Islet of Langerhans (tissue), 1 donor: ENCODE data around the gene VIL1.

Source experiments
- FAIRE-seq: peaks from one replicate; lab custom pipeline; 2011; peaks lifted over from hg19 to GRCh38; lab: Jason Lieb, UNC

Gene VIL1

DNA sequence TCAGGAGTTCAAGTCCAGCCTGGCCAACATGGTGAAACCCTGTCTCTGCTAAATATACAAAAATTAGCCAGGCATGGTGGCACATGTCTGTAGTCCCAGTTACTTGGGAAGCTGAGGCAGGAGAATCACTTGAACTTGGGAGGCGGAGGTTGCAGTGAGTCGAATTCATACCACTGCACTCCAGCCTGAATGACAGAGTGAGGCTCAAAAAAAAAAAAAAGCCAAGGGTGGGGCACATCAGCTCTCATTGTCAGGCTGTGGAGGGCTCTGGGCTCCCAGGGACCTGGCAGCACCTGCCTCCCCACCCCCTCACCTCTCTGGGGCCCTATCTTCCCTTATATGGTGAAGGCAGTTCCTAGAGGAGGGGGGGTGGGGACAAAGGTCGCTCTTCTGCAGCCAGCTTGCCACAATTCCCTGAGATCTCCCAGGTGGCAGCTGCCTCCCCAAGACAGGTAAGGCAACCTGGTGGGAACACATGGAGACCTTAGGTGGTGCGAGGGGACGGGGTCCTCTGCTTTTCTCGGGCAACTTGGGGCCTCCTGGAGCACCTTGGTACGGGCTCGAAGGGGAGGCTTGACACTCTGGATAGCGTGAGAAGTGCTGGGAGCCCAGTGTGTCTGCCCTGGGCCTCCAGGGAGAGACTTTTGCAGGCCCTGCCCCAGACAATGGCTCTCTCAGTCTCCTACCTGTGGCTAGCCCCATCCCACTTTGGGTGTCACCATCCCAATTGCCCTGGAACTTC, at the start of gene VIL1:
VIL1 (plus strand) TSS at position 407 of the 742 bp plus-strand sequence. CDS start 4,656 bp downstream, outside the sequence.
- FAIRE-seq = no peak

DNA sequence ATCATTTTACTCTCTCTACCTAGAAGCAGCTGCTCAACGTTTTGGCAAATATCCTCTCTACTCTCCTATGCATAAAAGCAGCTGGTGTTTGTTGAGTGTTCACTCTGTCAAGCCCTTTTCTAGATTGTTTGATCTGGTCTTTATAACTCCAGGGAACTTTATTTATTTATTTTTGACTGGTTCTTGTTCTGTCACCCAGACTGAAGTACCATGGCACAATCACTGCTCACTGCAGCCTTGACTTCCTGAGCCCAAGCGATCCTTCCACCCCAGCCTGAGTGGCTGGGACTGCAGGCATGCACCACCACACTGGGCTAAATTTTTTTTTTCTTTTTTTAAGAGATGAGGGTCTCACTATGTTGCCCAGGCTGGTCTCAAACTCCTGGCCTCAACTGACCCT, 49.6 kb upstream of the VIL1 start:
- FAIRE-seq = no peak

DNA sequence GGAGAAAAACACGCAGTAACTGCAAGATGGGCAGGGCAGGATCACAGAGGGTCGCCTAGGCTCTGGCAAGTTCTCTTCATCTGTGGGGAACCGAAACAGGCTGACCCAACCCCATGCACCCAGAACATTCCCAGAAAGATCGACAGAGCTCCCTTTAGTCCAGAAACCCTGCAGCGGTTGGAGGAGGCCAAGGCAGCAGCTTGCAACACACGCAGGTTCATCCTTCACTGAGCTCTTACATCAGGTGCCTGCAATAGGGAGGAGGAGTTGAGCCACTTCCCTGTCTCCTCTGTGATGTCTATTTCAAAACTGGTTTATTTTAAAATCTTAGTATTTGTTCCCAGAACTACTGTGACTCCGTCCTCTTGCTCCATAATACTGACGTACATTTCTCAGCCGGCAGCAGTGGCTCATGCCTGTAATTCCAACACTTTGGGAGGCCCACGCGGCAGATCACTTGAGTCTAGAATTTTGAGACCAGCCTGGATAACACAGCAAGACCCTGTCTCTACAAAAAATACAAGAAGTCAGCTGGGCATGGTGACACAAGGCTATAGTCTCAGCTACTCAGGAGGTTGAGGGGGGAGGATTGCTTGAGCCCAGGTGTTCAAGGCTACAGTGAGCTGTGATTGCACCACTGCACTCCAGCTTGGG, 48.4 kb upstream of the VIL1 start:
- no peak for FAIRE-seq

DNA sequence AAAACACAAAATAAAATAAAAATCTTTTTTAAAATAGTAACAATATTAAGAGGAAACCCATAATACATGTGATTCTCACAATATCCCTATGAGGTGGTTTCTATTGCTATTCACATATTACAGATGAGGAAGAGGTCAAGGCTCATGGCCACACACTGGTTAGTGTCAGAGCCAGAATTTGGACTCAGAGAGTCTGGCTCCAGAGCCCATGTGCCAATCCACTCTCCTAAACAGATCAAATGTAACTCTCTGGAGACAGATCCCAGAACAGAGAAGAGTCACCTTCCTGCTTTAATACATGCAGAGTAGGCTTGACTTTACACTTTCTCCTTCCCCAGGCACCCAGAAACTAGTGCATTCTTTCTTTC, 47.0 kb upstream of the VIL1 start:
- no peak for FAIRE-seq

DNA sequence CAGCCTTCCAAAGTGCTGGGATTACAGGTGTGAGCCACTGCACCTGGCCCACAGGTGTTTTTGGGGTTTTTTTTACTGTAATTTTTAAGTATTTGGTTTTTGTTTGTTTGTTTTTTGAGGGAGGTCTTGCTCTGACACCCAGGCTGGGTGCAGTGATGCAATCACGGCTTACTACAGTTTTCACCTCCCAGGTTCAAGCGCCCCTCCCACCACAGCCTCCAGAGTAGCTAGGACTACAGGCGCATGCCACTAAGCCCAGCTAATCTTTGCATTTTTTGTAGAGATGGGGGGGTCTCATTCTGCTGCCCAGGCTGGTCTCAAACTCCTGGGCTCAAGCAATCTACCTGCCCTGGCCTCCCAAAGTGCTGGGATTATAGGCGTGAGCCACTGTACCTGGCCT, 44.1 kb upstream of the VIL1 start:
- no peak for FAIRE-seq

DNA sequence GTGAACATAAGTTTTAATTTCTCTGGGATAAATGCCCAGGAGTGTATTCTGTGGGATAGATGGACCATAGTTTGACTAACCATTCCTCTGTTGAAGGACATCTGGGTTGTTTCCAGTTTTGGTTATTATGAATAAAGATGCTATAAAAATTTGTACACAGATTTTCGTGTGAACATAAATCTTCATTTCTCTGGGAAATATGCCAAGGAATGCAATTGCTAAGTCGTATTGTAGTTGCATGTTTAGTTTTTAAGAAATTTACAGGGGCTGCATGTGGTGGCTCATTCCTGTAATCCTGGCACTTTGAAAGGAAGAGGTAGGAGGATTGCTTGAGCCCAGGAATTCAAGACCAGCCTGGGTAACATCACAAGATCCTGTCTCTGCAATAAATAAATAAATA, 43.7 kb upstream of the VIL1 start:
- FAIRE-seq = no peak

DNA sequence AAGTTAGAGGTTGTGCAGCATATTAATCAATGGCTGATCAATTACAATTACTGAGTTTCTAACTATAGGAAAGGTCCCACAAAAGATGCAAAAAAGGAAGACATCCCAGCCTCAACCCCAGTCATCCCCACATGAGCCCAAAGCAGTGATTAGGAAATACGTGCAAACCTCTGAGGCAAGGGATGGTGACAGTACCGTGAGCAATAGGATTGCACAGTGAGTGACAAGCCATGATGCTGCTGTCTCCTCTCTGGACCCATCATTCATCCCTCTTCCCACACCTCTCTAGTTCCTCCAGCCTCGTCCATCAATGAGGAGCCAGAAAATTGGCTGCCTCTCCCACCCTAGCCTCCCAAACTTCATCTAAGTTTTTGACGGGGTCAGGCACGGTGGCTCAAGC, 40.9 kb upstream of the VIL1 start:
- FAIRE-seq = no peak

DNA sequence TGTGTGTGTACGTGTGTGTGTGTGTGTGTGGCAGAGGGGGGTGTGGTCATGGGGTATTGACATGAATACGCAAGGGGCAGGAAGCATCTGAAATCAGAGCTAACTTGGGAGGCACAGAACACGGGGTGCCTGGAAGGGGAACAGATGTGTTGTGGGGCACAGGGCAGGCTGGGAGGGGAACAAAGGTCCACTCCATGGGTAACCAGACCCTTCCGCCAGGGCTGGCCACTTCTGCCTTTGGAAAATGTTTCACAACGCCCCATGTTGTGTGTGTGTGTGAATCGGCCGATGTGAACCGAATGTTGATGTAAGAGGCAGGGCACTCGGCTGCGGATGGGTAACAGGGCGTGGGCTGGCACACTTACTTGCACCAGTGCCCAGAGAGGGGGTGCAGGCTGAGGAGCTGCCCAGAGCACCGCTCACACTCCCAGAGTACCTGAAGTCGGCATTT, 37.0 kb upstream of the VIL1 start, which contains the start of gene SLC11A1:
SLC11A1 (plus strand) TSS at position 358 of the 451 bp plus-strand sequence. CDS start 96 bp downstream, outside the sequence.
- FAIRE-seq = no peak

DNA sequence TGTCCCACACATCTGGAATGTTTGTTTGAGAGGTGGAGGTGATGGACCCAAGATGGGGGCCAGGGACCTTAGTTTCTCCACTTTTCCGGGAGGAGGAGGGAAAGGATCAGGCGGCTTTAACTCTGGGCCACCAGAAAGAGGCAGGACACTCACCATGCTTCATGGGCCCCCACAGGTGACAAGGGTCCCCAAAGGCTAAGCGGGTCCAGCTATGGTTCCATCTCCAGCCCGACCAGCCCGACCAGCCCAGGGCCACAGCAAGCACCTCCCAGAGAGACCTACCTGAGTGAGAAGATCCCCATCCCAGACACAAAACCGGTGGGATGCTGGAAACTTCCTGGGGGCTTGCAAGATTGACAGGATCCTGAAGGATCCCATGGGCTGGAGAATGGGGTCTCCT, 36.1 kb upstream of the VIL1 start:
- FAIRE-seq = no peak

DNA sequence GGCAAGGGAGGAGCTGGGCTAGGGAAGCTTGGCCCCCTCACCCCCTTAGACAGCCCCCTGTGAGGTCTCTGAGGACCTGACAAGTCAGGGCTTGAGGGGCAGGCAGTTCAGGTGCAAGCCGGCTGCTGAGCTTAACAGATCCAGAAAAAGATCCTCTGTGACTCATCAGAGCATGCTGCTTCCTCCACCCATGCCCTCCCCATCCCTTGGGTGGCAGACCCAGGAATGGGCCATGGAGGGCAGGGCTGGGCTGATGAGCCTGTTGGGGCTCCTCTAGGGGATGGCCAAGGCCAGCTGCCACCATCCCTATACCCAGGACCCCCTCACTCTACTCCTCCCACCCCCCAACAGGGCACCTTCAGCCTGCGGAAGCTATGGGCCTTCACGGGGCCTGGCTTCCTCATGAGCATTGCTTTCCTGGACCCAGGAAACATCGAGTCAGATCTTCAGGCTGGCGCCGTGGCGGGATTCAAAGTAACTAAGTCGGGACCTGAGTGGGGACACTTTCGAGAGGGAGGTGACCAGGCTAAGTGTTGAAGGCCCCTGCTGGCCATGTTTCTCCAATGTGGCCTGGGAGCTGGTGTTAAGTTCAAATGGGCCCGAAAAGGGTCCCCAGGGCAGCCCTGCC, 34.9 kb upstream of the VIL1 start:
- FAIRE-seq = no peak

DNA sequence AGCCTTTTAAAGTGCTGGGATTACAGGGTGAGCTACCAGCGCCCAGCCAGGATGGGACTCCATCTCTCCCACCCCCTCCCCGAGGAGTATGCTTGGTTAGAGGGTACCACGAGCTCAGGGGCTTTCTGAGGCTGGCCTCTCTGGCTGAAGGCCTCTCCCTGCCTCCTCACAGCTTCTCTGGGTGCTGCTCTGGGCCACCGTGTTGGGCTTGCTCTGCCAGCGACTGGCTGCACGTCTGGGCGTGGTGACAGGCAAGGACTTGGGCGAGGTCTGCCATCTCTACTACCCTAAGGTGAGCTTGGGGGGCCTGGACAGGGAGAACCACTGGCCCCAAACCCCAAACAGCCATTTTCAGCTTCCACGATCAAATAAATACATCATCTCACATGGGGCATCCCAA, 33.9 kb upstream of the VIL1 start:
- FAIRE-seq = no peak

DNA sequence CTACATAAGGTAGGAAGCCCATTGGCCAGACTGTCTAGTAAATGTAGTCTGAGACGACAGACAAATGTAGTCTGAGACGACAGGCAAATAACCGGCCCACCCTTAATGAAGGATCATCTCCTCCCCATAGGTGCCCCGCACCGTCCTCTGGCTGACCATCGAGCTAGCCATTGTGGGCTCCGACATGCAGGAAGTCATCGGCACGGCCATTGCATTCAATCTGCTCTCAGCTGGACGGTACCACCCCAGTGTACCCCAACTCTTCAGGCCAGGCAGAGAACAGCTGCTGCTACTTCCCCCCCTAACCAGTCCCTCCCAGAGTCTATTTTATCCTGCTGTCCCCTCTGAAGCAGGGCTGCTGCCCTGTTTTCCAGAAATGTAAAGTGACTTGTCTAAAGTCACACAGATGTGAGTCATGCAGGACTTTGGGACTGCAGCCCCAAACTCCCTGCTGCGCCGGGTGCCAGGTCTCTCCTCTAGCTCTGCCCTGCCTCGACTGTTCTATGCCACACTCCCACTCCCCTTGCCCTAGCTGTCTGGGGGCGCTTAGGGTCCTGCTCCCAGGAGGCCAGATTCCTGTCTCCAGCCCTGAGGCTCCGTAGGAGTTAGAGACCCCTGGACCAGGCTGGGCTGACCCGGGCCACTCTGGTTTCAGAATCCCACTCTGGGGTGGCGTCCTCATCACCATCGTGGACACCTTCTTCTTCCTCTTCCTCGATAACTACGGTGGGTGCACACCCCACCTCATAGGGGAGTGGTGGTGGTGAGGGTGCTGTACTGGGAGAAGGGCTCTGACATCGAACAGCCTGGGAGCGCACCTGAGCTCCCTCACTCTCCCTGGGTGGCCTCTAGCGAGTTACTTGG, 32.2 kb upstream of the VIL1 start:
- FAIRE-seq = no peak

DNA sequence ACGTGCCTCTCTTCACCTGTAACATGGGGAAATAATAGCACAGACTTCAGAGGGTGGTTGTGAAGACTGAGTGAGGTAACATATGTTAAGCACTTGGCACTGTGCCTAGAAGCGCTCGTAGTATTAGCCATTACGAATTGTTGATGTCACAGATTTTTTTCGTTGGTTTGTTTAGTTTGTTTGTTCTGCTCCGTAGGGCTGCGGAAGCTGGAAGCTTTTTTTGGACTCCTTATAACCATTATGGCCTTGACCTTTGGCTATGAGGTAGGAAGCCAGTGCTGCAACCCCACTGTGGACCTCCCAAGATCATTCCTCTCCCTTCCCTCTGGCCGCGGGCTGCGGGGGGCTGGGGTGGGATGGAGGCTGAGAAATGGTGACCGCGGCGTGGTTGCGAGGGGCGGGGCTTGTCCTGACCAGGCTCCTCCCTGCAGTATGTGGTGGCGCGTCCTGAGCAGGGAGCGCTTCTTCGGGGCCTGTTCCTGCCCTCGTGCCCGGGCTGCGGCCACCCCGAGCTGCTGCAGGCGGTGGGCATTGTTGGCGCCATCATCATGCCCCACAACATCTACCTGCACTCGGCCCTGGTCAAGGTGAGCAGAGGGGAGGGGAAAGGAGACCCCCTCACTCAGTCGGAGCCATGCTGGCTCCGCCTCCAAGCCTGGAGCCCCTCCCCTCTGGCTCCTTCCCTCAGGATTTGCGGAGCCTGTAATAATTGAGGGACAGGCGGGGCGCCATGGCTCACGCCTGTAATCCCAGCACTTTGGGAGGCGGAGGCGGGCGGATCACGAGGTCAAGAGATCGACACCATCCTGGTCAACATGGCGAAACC, 31.3 kb upstream of the VIL1 start:
- peak; percentile 78 for FAIRE-seq

DNA sequence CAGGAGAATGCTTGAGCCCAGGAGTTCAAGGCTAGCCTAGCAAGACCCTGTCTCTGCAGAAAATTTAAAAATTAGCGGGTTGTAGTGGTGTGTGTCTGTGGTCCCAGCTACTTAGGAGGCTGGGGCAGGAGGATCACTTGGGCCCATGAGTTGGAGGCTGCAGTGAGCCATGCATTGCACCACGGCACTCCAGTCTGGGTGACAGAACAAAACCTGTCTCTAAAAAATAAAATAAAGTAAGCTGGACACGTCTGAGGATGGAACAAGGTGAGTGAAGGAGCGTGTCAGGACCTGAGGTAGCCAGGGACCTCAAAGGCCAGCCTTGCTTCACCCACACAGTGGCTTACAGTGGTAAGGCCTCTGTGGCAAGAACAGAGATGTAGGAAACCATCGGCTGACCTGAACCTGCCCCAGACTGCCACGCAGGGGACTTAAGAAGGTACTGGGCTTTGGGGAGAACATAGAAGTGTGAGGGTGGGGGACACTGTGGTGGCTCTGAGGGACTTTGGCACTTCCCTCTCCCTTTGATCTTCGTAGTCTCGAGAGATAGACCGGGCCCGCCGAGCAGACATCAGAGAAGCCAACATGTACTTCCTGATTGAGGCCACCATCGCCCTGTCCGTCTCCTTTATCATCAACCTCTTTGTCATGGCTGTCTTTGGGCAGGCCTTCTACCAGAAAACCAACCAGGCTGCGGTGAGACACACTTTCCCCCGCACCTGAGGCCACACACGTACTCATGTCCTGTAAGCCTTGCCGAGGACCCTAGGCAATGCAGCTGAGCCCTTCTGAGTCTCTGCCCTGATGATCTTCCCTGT, 29.4 kb upstream of the VIL1 start:
- FAIRE-seq = no peak

DNA sequence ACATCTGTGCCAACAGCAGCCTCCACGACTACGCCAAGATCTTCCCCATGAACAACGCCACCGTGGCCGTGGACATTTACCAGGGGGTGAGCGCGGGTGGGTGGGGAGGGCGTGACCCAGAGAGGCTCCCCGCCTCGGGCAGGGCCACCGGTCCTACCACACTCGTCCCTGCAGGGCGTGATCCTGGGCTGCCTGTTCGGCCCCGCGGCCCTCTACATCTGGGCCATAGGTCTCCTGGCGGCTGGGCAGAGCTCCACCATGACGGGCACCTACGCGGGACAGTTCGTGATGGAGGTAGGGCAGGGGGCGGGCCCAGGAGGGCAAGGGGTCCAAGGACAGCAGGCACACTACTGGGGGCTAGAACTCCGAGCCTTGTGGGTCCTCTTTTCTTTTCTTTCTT, 27.7 kb upstream of the VIL1 start:
- FAIRE-seq = no peak

DNA sequence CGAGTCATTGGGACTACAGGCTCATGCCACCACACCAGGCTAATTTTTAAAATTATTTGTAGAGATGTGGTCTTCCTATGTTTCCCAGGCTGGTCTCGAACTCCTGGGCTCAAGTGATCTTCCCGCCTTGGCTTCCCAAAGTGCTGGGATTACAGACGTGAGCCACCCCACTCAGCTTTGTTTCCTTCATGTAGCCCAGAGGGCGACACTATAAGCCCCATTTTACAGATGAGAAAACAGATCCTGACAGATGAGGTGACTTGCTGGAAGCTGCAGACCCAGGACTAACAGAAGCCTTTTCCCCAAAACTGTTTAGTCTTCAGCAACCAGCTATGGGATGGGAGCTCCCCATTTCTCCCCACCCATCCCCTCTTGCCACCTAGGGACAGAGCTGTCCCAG, 26.5 kb upstream of the VIL1 start:
- no peak for FAIRE-seq

DNA sequence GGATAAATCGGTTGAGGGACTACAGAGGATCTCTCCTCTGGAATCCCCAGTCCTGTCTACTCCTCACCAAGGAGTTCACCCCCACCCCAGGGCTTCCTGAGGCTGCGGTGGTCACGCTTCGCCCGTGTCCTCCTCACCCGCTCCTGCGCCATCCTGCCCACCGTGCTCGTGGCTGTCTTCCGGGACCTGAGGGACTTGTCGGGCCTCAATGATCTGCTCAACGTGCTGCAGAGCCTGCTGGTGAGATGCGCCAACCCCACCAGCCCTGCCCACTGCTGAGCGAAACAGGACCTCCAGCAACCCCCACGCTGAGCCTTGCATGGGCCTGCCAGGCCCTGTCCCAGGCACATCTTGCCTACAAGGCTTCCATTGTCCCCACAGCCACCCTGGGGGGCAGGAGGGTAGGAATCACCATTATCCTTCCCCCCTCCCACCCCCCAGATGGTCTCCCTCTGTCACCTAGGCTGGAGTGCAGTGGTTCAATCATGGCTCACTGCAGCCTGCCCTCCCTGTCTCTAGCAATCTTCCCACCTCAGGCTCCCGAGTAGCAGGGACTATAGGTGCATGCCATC, 25.9 kb upstream of the VIL1 start:
- no peak for FAIRE-seq

DNA sequence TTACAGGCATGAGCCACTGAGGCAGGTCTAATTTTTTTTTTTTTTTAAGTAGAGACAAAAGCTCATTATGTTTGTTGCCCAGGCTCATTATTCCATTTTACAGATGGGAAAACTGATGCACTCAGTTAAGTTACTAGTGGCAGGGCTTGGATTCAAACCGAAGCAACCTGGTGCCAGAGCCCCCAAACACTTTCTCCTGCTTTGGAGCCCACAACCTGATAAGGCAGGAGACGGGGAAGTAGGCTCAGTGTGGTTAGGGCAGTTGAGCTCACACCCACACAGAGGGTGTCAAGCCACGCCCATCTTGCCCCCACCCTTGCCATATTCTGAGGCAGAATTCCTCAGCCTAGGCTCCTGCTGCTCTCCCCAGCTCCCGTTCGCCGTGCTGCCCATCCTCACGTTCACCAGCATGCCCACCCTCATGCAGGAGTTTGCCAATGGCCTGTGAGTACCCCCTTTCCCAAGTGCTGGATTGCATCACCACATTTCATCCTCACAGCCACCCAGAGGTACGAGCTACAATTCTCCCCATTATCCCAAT, 25.1 kb upstream of the VIL1 start:
- FAIRE-seq = no peak

DNA sequence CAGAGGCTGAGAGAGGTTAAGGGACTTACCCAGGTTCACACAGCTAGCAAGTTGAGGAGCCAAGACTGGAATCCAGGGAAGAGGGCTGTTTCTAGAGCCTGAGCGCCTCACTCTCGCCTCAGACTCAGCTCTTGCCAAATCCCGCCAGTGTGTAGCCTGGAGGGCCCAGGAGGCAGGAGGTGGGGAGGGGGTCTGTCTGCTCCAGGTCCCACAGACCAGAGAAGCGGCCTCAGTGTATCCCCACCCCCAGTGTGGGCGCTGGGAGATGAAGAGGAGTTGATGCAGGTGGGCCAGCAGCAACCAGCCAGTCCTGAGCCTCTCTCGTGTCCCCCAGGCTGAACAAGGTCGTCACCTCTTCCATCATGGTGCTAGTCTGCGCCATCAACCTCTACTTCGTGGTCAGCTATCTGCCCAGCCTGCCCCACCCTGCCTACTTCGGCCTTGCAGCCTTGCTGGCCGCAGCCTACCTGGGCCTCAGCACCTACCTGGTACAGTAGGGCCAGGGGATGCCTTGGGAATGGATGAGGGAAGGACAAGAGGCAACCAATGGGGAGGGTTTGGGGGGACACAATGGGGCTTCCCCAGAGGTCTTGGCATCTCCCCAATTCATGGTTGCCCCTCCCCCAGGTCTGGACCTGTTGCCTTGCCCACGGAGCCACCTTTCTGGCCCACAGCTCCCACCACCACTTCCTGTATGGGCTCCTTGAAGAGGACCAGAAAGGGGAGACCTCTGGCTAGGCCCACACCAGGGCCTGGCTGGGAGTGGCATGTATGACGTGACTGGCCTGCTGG, 24.4 kb upstream of the VIL1 start:
- no peak for FAIRE-seq
